Measurements from ENCODE around the gene LRP8. TPM values are rescaled to one million over a fixed set of nuclear protein-coding genes. Genes with fewer than 3 reads are reported as not detected.

LRP8 gene
- total RNA-seq, 2 experiments from 2014 or later = 51.8 to 56.6 TPM

- Mint-ChIP-seq H3K4me1 (peaks cover 34% of the 10 kb centered on the region), H3K4me3 (peak overlapping the region; percentile 79), H3K9me3 (no peaks in the 10 kb centered on the region), H3K27me3 (no peaks in the 10 kb centered on the region), H3K27ac (peak overlapping the region; percentile 92), H3K36me3 (ENCODE audit: low read depth) (peaks cover 2% of the 10 kb centered on the region)
- ChIA-PET POLR2A (interaction anchor here (1.0 to 1.4 kb wide), 2 partner anchors 42 to 45 kb away, joined by 3 to 4 read pairs; no protein-coding TSS in a partner anchor), CTCF (interaction anchor here (0.6 to 1.8 kb wide), 7 partner anchors 9 to 99 kb away, joined by 3 to 8 read pairs (median 3); no protein-coding TSS in a partner anchor)
- no peak for DNase-seq
These were observed 40.6 kb upstream of the LRP8 start for GRCh38 chr1:53368314-53369033.

GRCh38 chr1:53367503-53368313 lies 39.8 kb upstream of the LRP8 start:
- H3K27me3 Mint-ChIP-seq = no peaks in the 10 kb centered on the region
- peaks cover 35% of the 10 kb centered on the region for H3K4me1 Mint-ChIP-seq
- H3K27ac Mint-ChIP-seq = peak overlapping the region; percentile 92
- DNase-seq = peak; percentile 79
- POLR2A ChIA-PET = interaction anchor here (1.0 to 1.4 kb wide), 2 partner anchors 41 to 46 kb away, joined by 3 to 4 read pairs; no protein-coding TSS in a partner anchor
- peaks cover 2% of the 10 kb centered on the region for H3K36me3 Mint-ChIP-seq (ENCODE audit: low read depth)
- peak overlapping the region; percentile 79 for H3K4me3 Mint-ChIP-seq
- H3K9me3 Mint-ChIP-seq = no peaks in the 10 kb centered on the region
- CTCF ChIA-PET = interaction anchor here (0.6 to 1.8 kb wide), 6 partner anchors 8 to 98 kb away, joined by 3 to 8 read pairs (median 3); no protein-coding TSS in a partner anchor

- POLR2A ChIA-PET = interaction anchor here (1.4 kb wide), 1 partner anchor 47 kb away, joined by 3 read pairs; no protein-coding TSS in a partner anchor
These were observed 39.1 kb upstream of the LRP8 start for GRCh38 chr1:53366901-53367502.

GRCh38 chr1:53365437-53366063 lies 37.7 kb upstream of the LRP8 start:
- Mint-ChIP-seq H3K36me3 (ENCODE audit: low read depth) (peaks cover 2% of the 10 kb centered on the region), H3K27ac (no peak overlapping the region), H3K4me3 (no peak overlapping the region), H3K4me1 (peaks cover 35% of the 10 kb centered on the region), H3K27me3 (no peaks in the 10 kb centered on the region), H3K9me3 (no peaks in the 10 kb centered on the region)
- no peak for DNase-seq
- ChIA-PET POLR2A (no interaction called here), CTCF (no interaction called here)

More at GRCh38 chr1:53366901-53367502, 39.1 kb upstream of the LRP8 start:
- no peaks in the 10 kb centered on the region for H3K9me3 Mint-ChIP-seq
- CTCF ChIA-PET = interaction anchor here (1.8 kb wide), 1 partner anchor 11 kb away, joined by 8 read pairs; no protein-coding TSS in a partner anchor
- H3K4me1 Mint-ChIP-seq = peaks cover 35% of the 10 kb centered on the region
- peak overlapping the region; percentile 92 for H3K27ac Mint-ChIP-seq
- no peaks in the 10 kb centered on the region for H3K27me3 Mint-ChIP-seq
- H3K36me3 Mint-ChIP-seq (ENCODE audit: low read depth) = peaks cover 2% of the 10 kb centered on the region
- H3K4me3 Mint-ChIP-seq = peak overlapping the region; percentile 79
- no peak for DNase-seq

GRCh38 chr1:53362851-53363642 lies 35.2 kb upstream of the LRP8 start:
- Mint-ChIP-seq H3K4me3 (no peak overlapping the region), H3K27me3 (peaks cover 15% of the 10 kb centered on the region), H3K4me1 (peaks cover 23% of the 10 kb centered on the region), H3K27ac (no peak overlapping the region), H3K36me3 (ENCODE audit: low read depth) (peaks cover 2% of the 10 kb centered on the region), H3K9me3 (peaks cover 7% of the 10 kb centered on the region)
- DNase-seq = peak; percentile 4
- POLR2A ChIA-PET = interaction anchor here (0.9 kb wide), 1 partner anchor 36 kb away, joined by 3 read pairs; no protein-coding TSS in a partner anchor
- CTCF ChIA-PET = no interaction called here

GRCh38 chr1:53362270-53362669 lies 34.4 kb upstream of the LRP8 start:
- POLR2A ChIA-PET = interaction anchor here (0.9 kb wide), 1 partner anchor 35 kb away, joined by 3 read pairs; no protein-coding TSS in a partner anchor
- no peak overlapping the region for H3K27ac Mint-ChIP-seq

GRCh38 chr1:53361541-53361961 lies 33.7 kb upstream of the LRP8 start:
- H3K27me3 Mint-ChIP-seq = peaks cover 20% of the 10 kb centered on the region
- H3K9me3 Mint-ChIP-seq = peaks cover 11% of the 10 kb centered on the region
- H3K36me3 Mint-ChIP-seq (ENCODE audit: low read depth) = no peaks in the 10 kb centered on the region
- no peak overlapping the region for H3K4me3 Mint-ChIP-seq
- ChIA-PET POLR2A (no interaction called here), CTCF (no interaction called here)
- H3K27ac Mint-ChIP-seq = no peak overlapping the region
- H3K4me1 Mint-ChIP-seq = peaks cover 10% of the 10 kb centered on the region
- DNase-seq = no peak

More at GRCh38 chr1:53362270-53362669, 34.4 kb upstream of the LRP8 start:
- no peak overlapping the region for H3K4me3 Mint-ChIP-seq
- H3K4me1 Mint-ChIP-seq = peaks cover 16% of the 10 kb centered on the region
- peaks cover 7% of the 10 kb centered on the region for H3K9me3 Mint-ChIP-seq
- CTCF ChIA-PET = no interaction called here
- no peaks in the 10 kb centered on the region for H3K36me3 Mint-ChIP-seq (ENCODE audit: low read depth)
- H3K27me3 Mint-ChIP-seq = peaks cover 15% of the 10 kb centered on the region
- DNase-seq = no peak

GRCh38 chr1:53359934-53360276 lies 32.0 kb upstream of the LRP8 start:
- Mint-ChIP-seq H3K27me3 (peaks cover 23% of the 10 kb centered on the region), H3K4me1 (peaks cover 2% of the 10 kb centered on the region), H3K36me3 (ENCODE audit: low read depth) (no peaks in the 10 kb centered on the region), H3K9me3 (peaks cover 11% of the 10 kb centered on the region), H3K4me3 (no peak overlapping the region), H3K27ac (no peak overlapping the region)
- no peak for DNase-seq
- ChIA-PET POLR2A (no interaction called here), CTCF (interaction anchor here (0.6 to 1.1 kb wide), 4 partner anchors 8 to 167 kb away, joined by 3 read pairs; no protein-coding TSS in a partner anchor)

- no peak overlapping the region for H3K27ac Mint-ChIP-seq
- H3K36me3 Mint-ChIP-seq (ENCODE audit: low read depth) = no peaks in the 10 kb centered on the region
- no peak for DNase-seq
- peaks cover 2% of the 10 kb centered on the region for H3K4me1 Mint-ChIP-seq
- peaks cover 11% of the 10 kb centered on the region for H3K9me3 Mint-ChIP-seq
- POLR2A ChIA-PET = no interaction called here
- CTCF ChIA-PET = interaction anchor here (0.6 to 1.1 kb wide), 4 partner anchors 9 to 166 kb away, joined by 3 read pairs; no protein-coding TSS in a partner anchor
- no peak overlapping the region for H3K4me3 Mint-ChIP-seq
- H3K27me3 Mint-ChIP-seq = peaks cover 23% of the 10 kb centered on the region
These were observed 31.5 kb upstream of the LRP8 start for GRCh38 chr1:53359225-53359933.

GRCh38 chr1:53356637-53357036 lies 28.8 kb upstream of the LRP8 start:
- Mint-ChIP-seq H3K36me3 (ENCODE audit: low read depth) (no peaks in the 10 kb centered on the region), H3K9me3 (peaks cover 11% of the 10 kb centered on the region), H3K27me3 (peaks cover 31% of the 10 kb centered on the region), H3K27ac (no peak overlapping the region), H3K4me1 (no peaks in the 10 kb centered on the region), H3K4me3 (no peak overlapping the region)
- ChIA-PET POLR2A (no interaction called here), CTCF (interaction anchor here (0.7 kb wide), 1 partner anchor 20 kb away, joined by 3 read pairs; no protein-coding TSS in a partner anchor)
- DNase-seq = no peak

- Mint-ChIP-seq H3K4me3 (no peak overlapping the region), H3K9me3 (peaks cover 11% of the 10 kb centered on the region), H3K27ac (no peak overlapping the region), H3K36me3 (ENCODE audit: low read depth) (no peaks in the 10 kb centered on the region), H3K27me3 (peaks cover 25% of the 10 kb centered on the region), H3K4me1 (no peaks in the 10 kb centered on the region)
- CTCF ChIA-PET = interaction anchor here (0.6 kb wide), 1 partner anchor 1667 kb away, joined by 3 read pairs; no protein-coding TSS in a partner anchor
- POLR2A ChIA-PET = no interaction called here
- DNase-seq = no peak
These were observed 26.2 kb upstream of the LRP8 start for GRCh38 chr1:53354119-53354518.
